IMR-90 (cell line): ENCODE measurements around the gene IGF2BP3. TPM values are rescaled to one million over a fixed set of nuclear protein-coding genes. Genes with fewer than 3 reads are reported as not detected.
A peak's percentile ranks its signal among the peaks of the same experiment; 100 is the strongest.

ENCODE experiments used
- ATAC-seq: fragments of 200-7000 bp; cut with Tn5 transposase; 2 replicates; pipeline ENCODE4 v1.9.1; 2020; ENCODE audit warnings: low read depth, mild to moderate bottlenecking, moderate library complexity
- BruUV-seq: library from RNA; stranded (reverse); fragments of 400-500 nt; replicated peaks from 2 replicates; lab custom pipeline; 2021; lab: Mats Ljungman, UMichigan
- CTCF ChIA-PET: fragments of 300-600 bp; formaldehyde crosslinking; extraction: SDS; loops from one replicate; lab custom pipeline; 2021; ENCODE audit warnings: antibody characterized with exemption; lab: Yijun Ruan, JAX
- POLR2A ChIA-PET: fragments of 300-600 bp; sonication (Branson Sonifier 250); formaldehyde crosslinking; loops from one replicate; lab custom pipeline; 2022; ENCODE audit warnings: antibody characterized with exemption; ENCODE audit not compliant: unreplicated experiment; lab: Charles Lee
- DNase-seq: peaks from one replicate; pipeline ENCODE4 v3.0.0; 2013
- H2AFZ ChIP-seq: replicated peaks from 2 replicates; pipeline ENCODE3; 2013; ENCODE audit warnings: low read length, mild to moderate bottlenecking; ENCODE audit not compliant: poor library complexity
- H2AK5ac ChIP-seq: 2 replicates; pipeline ENCODE4 v1.6.1; 2013; ENCODE audit warnings: low read depth, low read length, inconsistent platforms
- H2AK9ac ChIP-seq: replicated peaks from 2 replicates; pipeline ENCODE3; 2013; ENCODE audit warnings: mild to moderate bottlenecking, low read depth, low read length, moderate library complexity; ENCODE audit not compliant: poor library complexity
- H2BK120ac ChIP-seq: 2 replicates; pipeline ENCODE4 v1.6.1; 2013; ENCODE audit warnings: low read depth, low read length, inconsistent platforms
- H2BK15ac ChIP-seq: 3 replicates; pipeline ENCODE4 v1.6.1; 2013; ENCODE audit warnings: low read depth, low read length, inconsistent platforms
- H2BK20ac ChIP-seq: 2 replicates; pipeline ENCODE4 v1.6.1; 2013; ENCODE audit warnings: low read depth, mild to moderate bottlenecking, inconsistent platforms, low read length, moderate library complexity
- H2BK5ac ChIP-seq: 2 replicates; pipeline ENCODE4 v1.6.1; 2013; ENCODE audit warnings: mild to moderate bottlenecking, low read depth, low read length, inconsistent platforms; ENCODE audit not compliant: poor library complexity, severe bottlenecking
- H3K14ac ChIP-seq: replicated peaks from 2 replicates; pipeline ENCODE4 v1.6.1; 2013; ENCODE audit warnings: low read depth, low read length, inconsistent platforms
- H3K18ac ChIP-seq: 2 replicates; pipeline ENCODE4 v1.6.1; 2013; ENCODE audit warnings: low read depth, low read length, control low read depth
- H3K23ac ChIP-seq: 2 replicates; pipeline ENCODE4 v1.6.1; 2013; ENCODE audit warnings: low read depth, low read length, inconsistent platforms
- H3K27ac ChIP-seq: 2 replicates; pipeline ENCODE4 v1.5.1; 2013; ENCODE audit warnings: mild to moderate bottlenecking, control low read depth, low read length; ENCODE audit not compliant: insufficient read depth
- H3K27me3 ChIP-seq: 2 replicates; pipeline ENCODE4 v1.6.1; 2013; ENCODE audit warnings: low read length; ENCODE audit not compliant: control insufficient read depth, insufficient read depth
- H3K36me3 ChIP-seq: 2 replicates; pipeline ENCODE4 v1.6.1; 2013; ENCODE audit warnings: low read length, mixed read lengths; ENCODE audit not compliant: control insufficient read depth, insufficient read depth
- H3K4ac ChIP-seq: 2 replicates; pipeline ENCODE4 v1.6.1; 2013; ENCODE audit warnings: low read depth, low read length, inconsistent platforms
- H3K4me1 ChIP-seq: 2 replicates; pipeline ENCODE4 v1.6.1; 2013; ENCODE audit warnings: low read length, mixed read lengths; ENCODE audit not compliant: control insufficient read depth, insufficient read depth
- H3K4me2 ChIP-seq: 2 replicates; pipeline ENCODE4 v1.6.1; 2013; ENCODE audit warnings: low read depth, mild to moderate bottlenecking, control low read depth, low read length, moderate library complexity
- H3K4me3 ChIP-seq: 2 replicates; pipeline ENCODE4 v1.5.1; 2013; ENCODE audit warnings: low read depth, mild to moderate bottlenecking, control low read depth, low read length, moderate library complexity; ENCODE audit not compliant: insufficient read depth
- H3K56ac ChIP-seq: 2 replicates; pipeline ENCODE4 v1.6.1; 2013; ENCODE audit warnings: low read length, inconsistent platforms; ENCODE audit not compliant: insufficient read depth; ENCODE audit errors: extremely low read depth
- H3K79me1 ChIP-seq, 2 experiments: 2 replicates each; pipeline ENCODE4 v1.6.1; 2013; ENCODE audit warnings: low read length in 2 of 2, inconsistent platforms in 1 of 2, low read depth in 1 of 2
- H3K9ac ChIP-seq: 2 replicates; pipeline ENCODE4 v1.6.1; 2013; ENCODE audit warnings: low read depth, low read length, control low read depth
- H3K9me1 ChIP-seq: 2 replicates; pipeline ENCODE4 v1.6.1; 2013; ENCODE audit warnings: low read length, inconsistent platforms; ENCODE audit not compliant: insufficient read depth
- H3K9me3 ChIP-seq: 2 replicates; pipeline ENCODE4 v1.6.1; 2013; ENCODE audit warnings: low read length; ENCODE audit not compliant: control insufficient read depth, insufficient read depth
- H4K20me1 ChIP-seq: 2 replicates; pipeline ENCODE4 v1.6.1; 2013; ENCODE audit warnings: low read length, inconsistent platforms; ENCODE audit not compliant: insufficient read depth
- H4K5ac ChIP-seq: 2 replicates; pipeline ENCODE4 v1.6.1; 2013; ENCODE audit warnings: mild to moderate bottlenecking, low read depth, low read length, control low read depth
- H4K8ac ChIP-seq, 2 experiments: 2 replicates each; pipeline ENCODE4 v1.6.1; 2013; ENCODE audit warnings: low read depth in 2 of 2, low read length in 2 of 2, control low read depth in 1 of 2, inconsistent platforms in 1 of 2
- H4K91ac ChIP-seq: 2 replicates; pipeline ENCODE4 v1.6.1; 2013; ENCODE audit warnings: low read depth, low read length, inconsistent platforms; ENCODE audit not compliant: insufficient read depth
- BHLHE40 ChIP-seq: fragments of 150-350 bp; IDR thresholded peaks from 2 replicates; pipeline ENCODE4 v1.6.1; 2016; ENCODE audit warnings: mild to moderate bottlenecking, low read depth, low read length
- CEBPB ChIP-seq: IDR thresholded peaks from 2 replicates; pipeline ENCODE4 v1.6.1; 2012; ENCODE audit warnings: low read depth, low read length, improper control_type of control experiment
- CHD1 ChIP-seq: IDR thresholded peaks from 2 replicates; pipeline ENCODE4 v1.6.1; 2012; ENCODE audit warnings: low read depth, low read length, improper control_type of control experiment
- ELK1 ChIP-seq: fragments of 150-350 bp; IDR thresholded peaks from 2 replicates; pipeline ENCODE4 v1.6.1; 2016; ENCODE audit warnings: low read depth, mild to moderate bottlenecking, low read length, moderate library complexity, borderline replicate concordance
- FOS ChIP-seq: fragments of 150-350 bp; IDR thresholded peaks from 2 replicates; pipeline ENCODE4 v1.6.1; 2016; ENCODE audit warnings: low read depth, low read length
- MAFK ChIP-seq: IDR thresholded peaks from 2 replicates; pipeline ENCODE4 v1.6.1; 2012; ENCODE audit warnings: low read depth, low read length, improper control_type of control experiment
- MAZ ChIP-seq: IDR thresholded peaks from 2 replicates; pipeline ENCODE4 v1.6.1; 2012; ENCODE audit warnings: low read depth, mild to moderate bottlenecking, low read length, improper control_type of control experiment, moderate library complexity, borderline replicate concordance
- MXI1 ChIP-seq: IDR thresholded peaks from 2 replicates; pipeline ENCODE4 v1.6.1; 2012; ENCODE audit warnings: low read depth, mild to moderate bottlenecking, low read length, moderate library complexity, borderline replicate concordance
- RFX5 ChIP-seq: IDR thresholded peaks from 2 replicates; pipeline ENCODE4 v1.8.0; 2012; ENCODE audit warnings: low read depth, mild to moderate bottlenecking, low read length, moderate library complexity
- SMC3 ChIP-seq: fragments of 150-350 bp; IDR thresholded peaks from 2 replicates; pipeline ENCODE4 v1.6.1; 2016; ENCODE audit warnings: low read depth, mild to moderate bottlenecking, antibody characterized with exemption, low read length, moderate library complexity
- USF2 ChIP-seq: fragments of 150-350 bp; IDR thresholded peaks from 2 replicates; pipeline ENCODE4 v1.6.1; 2017; ENCODE audit warnings: mild to moderate bottlenecking, antibody characterized with exemption, low read length, low read depth
- WGBS, 2 experiments: methylation state at CpG; one replicate each; pipeline versions ENCODE4 v1.1.5 to v1.1.7; 2013; ENCODE audit warnings: missing lambda C conversion rate in 2 of 2; ENCODE audit not compliant: insufficient read length in 1 of 2; ENCODE audit errors: extremely low coverage in 2 of 2; 5-methylcytosine and 5-hydroxymethylcytosine counted together
- dilution Hi-C: fragments of 300-500 bp; cut with HindIII; formaldehyde crosslinking; loops from one replicate; pipeline ENCODE4 v1.14.3; 2018; ENCODE audit warnings: low sequenced_read_pairs; ENCODE audit not compliant: unreplicated experiment
- in situ Hi-C: fragments of 300-500 bp; cut with MboI; formaldehyde crosslinking; loops from 3 replicates; pipeline ENCODE4 v1.14.3; 2019; ENCODE audit warnings: low sequenced_read_pairs, inconsistent platforms, mixed read lengths
- intact Hi-C: fragments of 100-400 bp; cut with micrococcal nuclease; formaldehyde crosslinking; loops from 2 replicates; pipeline ENCODE4 v1.10.0; 2022
- polyA plus RNA-seq, 3 experiments: library from polyadenylated mRNA; depleted of rRNA; stranded (reverse); fragments of >200 nt; gene quantifications; 2 replicates each; pipeline ENCODE4 v1.2.3, GENCODE V29; 2012; ENCODE audit warnings: low replicate concordance in 1 of 3
- total RNA-seq: library from RNA; depleted of rRNA; stranded (reverse); fragments of >200 nt; gene quantifications from 2 replicates; pipeline ENCODE4 v1.2.3, GENCODE V29; 2012

Gene IGF2BP3
- total and polyA plus RNA-seq, 2 of the 4 experiments (the other 2 are of a cell fraction) = 50.9 to 59.3 TPM

GRCh38 chr7:23477157-23477499, 6.8 kb upstream of the IGF2BP3 start:
- WGBS, 2 experiments = no CpG with 5 or more reads among the region's 1 CpG
- no TSS peak for BruUV-seq

More at GRCh38 chr7:23477157-23477499, 6.8 kb upstream of the IGF2BP3 start:
- Histone ChIP-seq H3K18ac (no peak overlapping the region), H4K91ac (no peak overlapping the region), H2BK120ac (peak overlapping the region; percentile 39; the same call in 1 of the 2 replicates), H3K4ac (no peak overlapping the region), H3K23ac (no peak overlapping the region; the same call in 1 of the 2 replicates), H3K27ac (no peak overlapping the region), H3K4me1 (peaks cover 3% of the 10 kb centered on the region; the same call in 1 of the 2 replicates), H2BK5ac (no peak overlapping the region), H2BK15ac (no peak overlapping the region), H3K14ac (no peak overlapping the region), H3K79me1 (peaks cover 0 to 14% of the 10 kb centered on the region in 2 experiments; a peak in 3 of 4 replicates), H3K27me3 (no peaks in the 10 kb centered on the region), H2AFZ (no peak overlapping the region), H3K4me3 (no peak overlapping the region), H3K9me3 (no peaks in the 10 kb centered on the region), H2AK9ac (no peak overlapping the region), H2BK20ac (no peak overlapping the region), H3K36me3 (no peaks in the 10 kb centered on the region), H3K4me2 (no peak overlapping the region), H4K20me1 (no peaks in the 10 kb centered on the region), H3K56ac (no peak overlapping the region), H4K8ac (no peak overlapping the region), H4K5ac (no peak overlapping the region), H3K9me1 (no peaks in the 10 kb centered on the region), H2AK5ac (no peak overlapping the region), H3K9ac (no peak overlapping the region)
- CTCF ChIA-PET = interaction anchor here (0.6 kb wide), 1 partner anchor 70 kb away, joined by 3 read pairs; no protein-coding TSS in a partner anchor
- DNase-seq (no peak), ATAC-seq (no peak)
- intact Hi-C loops = loop anchor here (10.0 kb wide), 1 partner anchor 292 kb away; the partner anchor contains the start of gene NUP42
- in situ Hi-C loops = no loop called here
- no peak for TF ChIP-seq CEBPB
- TF ChIP-seq USF2 = no peak
- TF ChIP-seq CHD1 = no peak
- TF ChIP-seq SMC3 = no peak
- no peak for TF ChIP-seq MAFK
- TF ChIP-seq MAZ = no peak
- TF ChIP-seq BHLHE40 = no peak
- no peak for TF ChIP-seq ELK1
- TF ChIP-seq FOS = no peak
- no peak for TF ChIP-seq RFX5
- no peak for TF ChIP-seq MXI1
- dilution Hi-C loops = no loop called here
- POLR2A ChIA-PET = no interaction called here
